Small intestine (tissue), 7 donors: ENCODE results near the gene ASIC2. TPM values are rescaled to one million over a fixed set of nuclear protein-coding genes. Genes with fewer than 3 reads are reported as not detected.
"Not testable (repeated sequence)": the region's sequence is repeated elsewhere in the genome, so short reads cannot be mapped to it uniquely, and the experiment has no call there.

Source experiments
- DNase-seq, 2 donors: peaks; one replicate each; pipeline versions ENCODE4 v3.0.0 to v3.0.0-alpha.2; 2013
- FAIRE-seq: peaks from 2 replicates; lab custom pipeline; 2012; peaks lifted over from hg19 to GRCh38; lab: Jason Lieb, UNC
- H3K27ac ChIP-seq, 3 donors: one replicate each; pipeline ENCODE4 v1.5.1; 2013; ENCODE audit warnings: low read length in 2 of 3, mild to moderate bottlenecking in 2 of 3, control low read depth in 1 of 3, inconsistent platforms in 1 of 3, low read depth in 1 of 3, moderate library complexity in 1 of 3
- H3K27me3 ChIP-seq, 3 donors: one replicate each; pipeline ENCODE4 v1.6.1; 2013; ENCODE audit warnings: low read length in 3 of 3, inconsistent platforms in 1 of 3; ENCODE audit not compliant: control insufficient read depth in 3 of 3, insufficient read depth in 3 of 3
- H3K36me3 ChIP-seq, 3 donors: one replicate each; pipeline ENCODE4 v1.6.1; 2013; ENCODE audit warnings: low read length in 3 of 3, inconsistent platforms in 1 of 3, low read depth in 1 of 3, mild to moderate bottlenecking in 1 of 3, moderate library complexity in 1 of 3; ENCODE audit not compliant: control insufficient read depth in 3 of 3, insufficient read depth in 2 of 3
- H3K4me1 ChIP-seq, 3 donors: one replicate each; pipeline ENCODE4 v1.6.1; 2013; ENCODE audit warnings: low read length in 2 of 3, inconsistent platforms in 1 of 3, low read depth in 1 of 3, mild to moderate bottlenecking in 1 of 3, moderate library complexity in 1 of 3; ENCODE audit not compliant: control insufficient read depth in 3 of 3, insufficient read depth in 2 of 3
- H3K4me3 ChIP-seq, 3 donors: one replicate each; pipeline ENCODE4 v1.5.1; 2013; ENCODE audit warnings: low read length in 3 of 3, control low read depth in 1 of 3, inconsistent platforms in 1 of 3, low read depth in 1 of 3, mild to moderate bottlenecking in 1 of 3, moderate library complexity in 1 of 3
- H3K9me3 ChIP-seq, 2 donors: one replicate each; pipeline ENCODE4 v1.6.1; 2013; ENCODE audit warnings: low read depth in 1 of 2, low read length in 1 of 2; ENCODE audit not compliant: control insufficient read depth in 2 of 2, insufficient read depth in 1 of 2
- WGBS, 3 donors: extraction: QIAGEN DNeasy Blood & Tissue Kit; methylation state at CpG; one replicate each; pipeline ENCODE4 v1.1.7; 2013; 5-methylcytosine and 5-hydroxymethylcytosine counted together
- polyA plus RNA-seq, 4 donors: library from polyadenylated mRNA; stranded (reverse) in 3 of 4; unstranded in 1 of 4; fragments of 200-250 nt in 3 of 4; fragments of 120-200 nt in 1 of 4; gene quantifications; one replicate each; pipeline versions ENCODE4 v1.2.1 to v1.2.3, GENCODE V29; 2013
- donor health status: healthy with polysubstance abuse.
- donor health status: control.
- donor health status: control.
- donor health status: Bipolar disorder and iron deficiency.
- donor health status: healthy.

Gene ASIC2
- polyA plus RNA-seq, 4 donors: 1.5 to 14.4 TPM; not detected in 2

GRCh38 chr17:32985050-32985756 is 307.9 kb downstream of the ASIC2 start:
- no peak for FAIRE-seq
- Histone ChIP-seq H3K36me3 (no peaks in the 10 kb centered on the region), H3K4me1 (peaks cover 0 to 2% (median 0%) of the 10 kb centered on the region in 3 donors), H3K4me3 (no peak overlapping the region), H3K27me3 (peaks cover 0 to 2% (median 0%) of the 10 kb centered on the region in 3 donors), H3K9me3 (peaks cover 0 to 35% of the 10 kb centered on the region in 2 donors), H3K27ac (no peak overlapping the region)
- 43 to 63% (median 44%) methylated on average over 4 of the region's 4 CpGs for WGBS, 3 donors
- DNase-seq: no peak

GRCh38 chr17:32981611-32982010 is 311.5 kb downstream of the ASIC2 start:
- H3K4me1 ChIP-seq, H3K36me3 ChIP-seq, DNase-seq, H3K27ac ChIP-seq, H3K4me3 ChIP-seq, FAIRE-seq, H3K27me3 ChIP-seq: not testable (repeated sequence)
- 71 to 90% (median 82%) methylated on average over 3 of the region's 3 CpGs for WGBS, 3 donors
- H3K9me3 ChIP-seq: peaks cover 0 to 22% of the 10 kb centered on the region in 2 donors

GRCh38 chr17:32980230-32980629 is 312.9 kb downstream of the ASIC2 start:
- no peak overlapping the region for H3K4me3 ChIP-seq
- 76 to 78% (median 77%) methylated on average over 2 of the region's 2 CpGs for WGBS, 3 donors
- no peak overlapping the region for H3K27ac ChIP-seq
- DNase-seq (no peak), FAIRE-seq (no peak)
- no peaks in the 10 kb centered on the region for H3K36me3 ChIP-seq
- H3K9me3 ChIP-seq: peaks cover 0 to 22% of the 10 kb centered on the region in 2 donors
- peaks cover 0 to 2% (median 0%) of the 10 kb centered on the region in 3 donors for H3K4me1 ChIP-seq
- H3K27me3 ChIP-seq: peaks cover 0 to 2% (median 0%) of the 10 kb centered on the region in 3 donors

- 85 to 89% (median 89%) methylated on average over 1 of the region's 1 CpG for WGBS, 3 donors
- H3K9me3 ChIP-seq: peaks cover 0 to 9% of the 10 kb centered on the region in 2 donors
- DNase-seq (peak in 1 of 2 donors; percentile 23), FAIRE-seq (no peak)
- peaks cover 0 to 2% (median 0%) of the 10 kb centered on the region in 3 donors for H3K27me3 ChIP-seq
- H3K4me1 ChIP-seq: peaks cover 0 to 2% (median 0%) of the 10 kb centered on the region in 3 donors
- no peak overlapping the region for H3K27ac ChIP-seq
- H3K4me3 ChIP-seq: no peak overlapping the region
- no peaks in the 10 kb centered on the region for H3K36me3 ChIP-seq
Measured at GRCh38 chr17:32976605-32977004, 316.5 kb downstream of the ASIC2 start.

- peaks cover 0 to 2% (median 0%) of the 10 kb centered on the region in 3 donors for H3K4me1 ChIP-seq
- DNase-seq (peak in 1 of 2 donors; percentile 56), FAIRE-seq (no peak)
- 66 to 70% (median 70%) methylated on average over 4 of the region's 4 CpGs for WGBS, 3 donors
- H3K27me3 ChIP-seq: peaks cover 0 to under 1% (median 0%) of the 10 kb centered on the region in 3 donors
- no peaks in the 10 kb centered on the region for H3K36me3 ChIP-seq
- peaks cover 0 to 4% of the 10 kb centered on the region in 2 donors for H3K9me3 ChIP-seq
- no peak overlapping the region for H3K27ac ChIP-seq
- no peak overlapping the region for H3K4me3 ChIP-seq
Measured at GRCh38 chr17:32976131-32976530, 317.0 kb downstream of the ASIC2 start.

GRCh38 chr17:32971171-32971570 is 321.9 kb downstream of the ASIC2 start:
- Histone ChIP-seq H3K27me3 (no peaks in the 10 kb centered on the region), H3K9me3 (peaks cover 0 to 6% of the 10 kb centered on the region in 2 donors), H3K27ac (no peak overlapping the region), H3K4me1 (no peaks in the 10 kb centered on the region), H3K36me3 (no peaks in the 10 kb centered on the region), H3K4me3 (no peak overlapping the region)
- DNase-seq: peak in 1 of 2 donors; percentile 48
- WGBS, 3 donors: 4 to 39% (median 12%) methylated on average over 1 of the region's 1 CpG
- FAIRE-seq: no peak

- H3K27me3 ChIP-seq: no peaks in the 10 kb centered on the region
- no peak for FAIRE-seq
- H3K36me3 ChIP-seq: no peaks in the 10 kb centered on the region
- peaks cover 0 to 6% of the 10 kb centered on the region in 2 donors for H3K9me3 ChIP-seq
- no peaks in the 10 kb centered on the region for H3K4me1 ChIP-seq
- DNase-seq: no peak
- H3K27ac ChIP-seq: no peak overlapping the region
- WGBS, 3 donors: 30 to 64% (median 40%) methylated on average over 3 of the region's 3 CpGs
- no peak overlapping the region for H3K4me3 ChIP-seq
Measured at GRCh38 chr17:32970281-32970680, 322.8 kb downstream of the ASIC2 start.

GRCh38 chr17:32969231-32969630 is 323.9 kb downstream of the ASIC2 start:
- not testable (repeated sequence) for H3K27me3 ChIP-seq, H3K4me1 ChIP-seq, FAIRE-seq, DNase-seq, H3K9me3 ChIP-seq, H3K36me3 ChIP-seq, H3K4me3 ChIP-seq, H3K27ac ChIP-seq
- 81 to 89% (median 87%) methylated on average over 4 of the region's 4 CpGs for WGBS, 3 donors
